Glutamatergic neuron (in vitro differentiated cells): ENCODE data around the gene LDLR. TPM values are rescaled to one million over a fixed set of nuclear protein-coding genes. Genes with fewer than 3 reads are reported as not detected.
A peak's percentile ranks its signal among the peaks of the same experiment; 100 is the strongest.

Experiments used
- DNase-seq: peaks from one replicate; pipeline ENCODE4 v3.0.0; 2022
- H3K27ac Mint-ChIP-seq: one replicate; pipeline ENCODE4 v1.8.0; 2020; ENCODE audit warnings: mild to moderate bottlenecking, mixed read lengths, inconsistent platforms; ENCODE audit not compliant: unreplicated experiment
- H3K27me3 Mint-ChIP-seq: one replicate; pipeline ENCODE4 v1.8.0; 2020; ENCODE audit warnings: mild to moderate bottlenecking, moderate library complexity, mixed read lengths, inconsistent platforms; ENCODE audit not compliant: unreplicated experiment
- H3K36me3 Mint-ChIP-seq: one replicate; pipeline ENCODE4 v1.8.0; 2020; ENCODE audit warnings: mild to moderate bottlenecking, mixed read lengths, inconsistent platforms; ENCODE audit not compliant: unreplicated experiment
- H3K4me1 Mint-ChIP-seq: one replicate; pipeline ENCODE4 v1.8.0; 2020; ENCODE audit warnings: mild to moderate bottlenecking, low read depth, mixed read lengths, inconsistent platforms; ENCODE audit not compliant: unreplicated experiment
- H3K4me3 Mint-ChIP-seq: one replicate; pipeline ENCODE4 v1.8.0; 2020; ENCODE audit warnings: mild to moderate bottlenecking, mixed read lengths, inconsistent platforms; ENCODE audit not compliant: unreplicated experiment
- H3K9me3 Mint-ChIP-seq: one replicate; pipeline ENCODE4 v1.8.0; 2020; ENCODE audit warnings: mild to moderate bottlenecking, moderate library complexity, mixed read lengths, inconsistent platforms; ENCODE audit not compliant: unreplicated experiment
- total RNA-seq: library from RNA; stranded (reverse); fragmentation: NEBNext Ultra II Directional; extraction: Animal tissue kit (Norgen Biotek cat#: 25700); gene quantifications from one replicate; pipeline ENCODE4 v1.2.1, GENCODE V29; 2021; ENCODE audit not compliant: unreplicated experiment
- TF ChIP-seq, protein P1 (sequence below): fragments of 200-600 bp; sonication (generic); IDR thresholded peaks from one replicate; pipeline ENCODE4 v1.5.0; 2021; ENCODE audit not compliant: partially characterized antibody, unreplicated experiment

The LDLR gene
- total RNA-seq, 1 donor from 2014 or later: 147 TPM

DNA sequence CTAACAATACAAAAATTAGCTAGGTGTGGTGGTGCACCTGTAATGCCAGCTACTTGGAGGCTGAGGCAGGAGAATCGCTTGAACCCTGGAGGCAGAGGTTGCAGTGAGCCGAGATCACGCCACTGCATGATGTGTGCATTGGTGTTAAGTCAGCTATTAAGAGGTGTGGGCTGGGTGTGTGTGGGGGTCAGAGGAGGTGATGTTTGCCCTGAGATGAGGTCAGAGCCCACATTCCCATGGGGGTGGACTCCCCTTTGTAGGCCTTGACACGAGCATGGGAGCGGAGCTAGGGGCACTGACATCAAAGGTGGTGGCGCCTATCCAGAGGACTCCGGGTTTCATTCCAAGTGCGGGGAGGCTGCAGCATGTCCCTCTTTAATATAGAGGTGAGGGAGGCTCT is 34.6 kb upstream of the LDLR start:
- no peak overlapping the region for H3K27ac Mint-ChIP-seq
- no peak overlapping the region for H3K4me3 Mint-ChIP-seq
- H3K9me3 Mint-ChIP-seq: peaks cover 14% of the 10 kb centered on the region
- H3K27me3 Mint-ChIP-seq: peaks cover 4% of the 10 kb centered on the region
- H3K4me1 Mint-ChIP-seq: no peaks in the 10 kb centered on the region
- no peaks in the 10 kb centered on the region for H3K36me3 Mint-ChIP-seq
- TF ChIP-seq, protein P1, sequence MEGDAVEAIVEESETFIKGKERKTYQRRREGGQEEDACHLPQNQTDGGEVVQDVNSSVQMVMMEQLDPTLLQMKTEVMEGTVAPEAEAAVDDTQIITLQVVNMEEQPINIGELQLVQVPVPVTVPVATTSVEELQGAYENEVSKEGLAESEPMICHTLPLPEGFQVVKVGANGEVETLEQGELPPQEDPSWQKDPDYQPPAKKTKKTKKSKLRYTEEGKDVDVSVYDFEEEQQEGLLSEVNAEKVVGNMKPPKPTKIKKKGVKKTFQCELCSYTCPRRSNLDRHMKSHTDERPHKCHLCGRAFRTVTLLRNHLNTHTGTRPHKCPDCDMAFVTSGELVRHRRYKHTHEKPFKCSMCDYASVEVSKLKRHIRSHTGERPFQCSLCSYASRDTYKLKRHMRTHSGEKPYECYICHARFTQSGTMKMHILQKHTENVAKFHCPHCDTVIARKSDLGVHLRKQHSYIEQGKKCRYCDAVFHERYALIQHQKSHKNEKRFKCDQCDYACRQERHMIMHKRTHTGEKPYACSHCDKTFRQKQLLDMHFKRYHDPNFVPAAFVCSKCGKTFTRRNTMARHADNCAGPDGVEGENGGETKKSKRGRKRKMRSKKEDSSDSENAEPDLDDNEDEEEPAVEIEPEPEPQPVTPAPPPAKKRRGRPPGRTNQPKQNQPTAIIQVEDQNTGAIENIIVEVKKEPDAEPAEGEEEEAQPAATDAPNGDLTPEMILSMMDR: no peak
- no peak for DNase-seq

- H3K27me3 Mint-ChIP-seq: peaks cover 4% of the 10 kb centered on the region
- no peaks in the 10 kb centered on the region for H3K4me1 Mint-ChIP-seq
- peaks cover 10% of the 10 kb centered on the region for H3K9me3 Mint-ChIP-seq
- no peaks in the 10 kb centered on the region for H3K36me3 Mint-ChIP-seq
- no peak overlapping the region for H3K27ac Mint-ChIP-seq
- TF ChIP-seq, protein P1: no peak
- H3K4me3 Mint-ChIP-seq: no peak overlapping the region
- no peak for DNase-seq
These were observed 30.8 kb upstream of the LDLR start for GRCh38 chr19:11058246-11059030.

GRCh38 chr19:11059511-11060358 is 29.5 kb upstream of the LDLR start:
- Mint-ChIP-seq H3K4me3 (no peak overlapping the region), H3K9me3 (peaks cover 11% of the 10 kb centered on the region), H3K4me1 (peaks cover 1% of the 10 kb centered on the region), H3K36me3 (no peaks in the 10 kb centered on the region), H3K27ac (no peak overlapping the region), H3K27me3 (peaks cover 4% of the 10 kb centered on the region)
- TF ChIP-seq, protein P1: no peak
- no peak for DNase-seq

- H3K27me3 Mint-ChIP-seq: peaks cover 11% of the 10 kb centered on the region
- TF ChIP-seq, protein P1: no peak
- H3K36me3 Mint-ChIP-seq: no peaks in the 10 kb centered on the region
- DNase-seq: no peak
- H3K4me1 Mint-ChIP-seq: peaks cover 7% of the 10 kb centered on the region
- H3K27ac Mint-ChIP-seq: peak overlapping the region; percentile 66
- no peak overlapping the region for H3K4me3 Mint-ChIP-seq
- H3K9me3 Mint-ChIP-seq: peaks cover 16% of the 10 kb centered on the region
These were observed 27.3 kb upstream of the LDLR start for GRCh38 chr19:11061952-11062351.
